PC-9 (cell line): ENCODE data around the gene RHO.

ENCODE experiments used
- EZH2 ChIP-seq: fragments of 200-600 bp; sonication (generic); IDR thresholded peaks from 2 replicates; pipeline ENCODE4 v1.8.0; 2017; ENCODE audit warnings: antibody characterized with exemption, low read depth
- TF ChIP-seq, protein P1 (sequence below): fragments of 200-600 bp; sonication (generic); conservative IDR thresholded peaks from 2 replicates; pipeline ENCODE4 v1.6.1; 2017; ENCODE audit warnings: mixed run types, antibody characterized with exemption, mild to moderate bottlenecking, moderate library complexity

DNA sequence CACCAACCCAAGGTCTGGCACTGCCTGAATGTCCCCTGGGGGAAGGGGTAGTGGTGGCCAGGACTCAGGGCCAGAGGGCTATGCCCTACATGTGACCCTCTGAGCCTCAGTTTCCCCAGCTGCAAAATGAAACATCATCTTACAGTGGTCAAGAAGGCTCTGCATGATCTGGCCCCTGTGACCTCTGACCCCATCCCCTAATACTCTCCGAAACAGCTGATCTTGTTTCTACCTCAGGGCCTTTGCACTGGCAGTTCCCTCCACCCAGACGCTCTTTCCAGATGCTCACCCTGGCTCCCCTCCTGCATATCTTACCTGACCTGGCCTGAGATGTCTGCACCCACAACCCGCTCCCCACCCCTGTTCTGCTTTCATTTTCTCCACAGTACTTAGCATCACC is 56.2 kb downstream of the RHO start:
- TF ChIP-seq, protein P1, sequence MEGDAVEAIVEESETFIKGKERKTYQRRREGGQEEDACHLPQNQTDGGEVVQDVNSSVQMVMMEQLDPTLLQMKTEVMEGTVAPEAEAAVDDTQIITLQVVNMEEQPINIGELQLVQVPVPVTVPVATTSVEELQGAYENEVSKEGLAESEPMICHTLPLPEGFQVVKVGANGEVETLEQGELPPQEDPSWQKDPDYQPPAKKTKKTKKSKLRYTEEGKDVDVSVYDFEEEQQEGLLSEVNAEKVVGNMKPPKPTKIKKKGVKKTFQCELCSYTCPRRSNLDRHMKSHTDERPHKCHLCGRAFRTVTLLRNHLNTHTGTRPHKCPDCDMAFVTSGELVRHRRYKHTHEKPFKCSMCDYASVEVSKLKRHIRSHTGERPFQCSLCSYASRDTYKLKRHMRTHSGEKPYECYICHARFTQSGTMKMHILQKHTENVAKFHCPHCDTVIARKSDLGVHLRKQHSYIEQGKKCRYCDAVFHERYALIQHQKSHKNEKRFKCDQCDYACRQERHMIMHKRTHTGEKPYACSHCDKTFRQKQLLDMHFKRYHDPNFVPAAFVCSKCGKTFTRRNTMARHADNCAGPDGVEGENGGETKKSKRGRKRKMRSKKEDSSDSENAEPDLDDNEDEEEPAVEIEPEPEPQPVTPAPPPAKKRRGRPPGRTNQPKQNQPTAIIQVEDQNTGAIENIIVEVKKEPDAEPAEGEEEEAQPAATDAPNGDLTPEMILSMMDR = no peak
- no peak for TF ChIP-seq EZH2
